Activated CD8-positive, alpha-beta memory T cell treated with anti-CD3 and anti-CD28 coated beads, Interleukin-2, amount 10 ng/mL, durations not matched to agents 7 days and 5 days (primary cell): ENCODE results near the gene HRH3. TPM values are rescaled to one million over a fixed set of nuclear protein-coding genes. Genes with fewer than 3 reads are reported as not detected.

Source experiments
- ATAC-seq: fragments of 150-1000 bp; cut with Tn5 transposase; one replicate; pipeline ENCODE4 v1.10.0; 2021; ENCODE audit warnings: moderate library complexity
- CTCF ChIA-PET: fragments of 350-600 bp; sonication (Branson Sonifier 250); formaldehyde crosslinking; loops from one replicate; lab custom pipeline; 2021; ENCODE audit warnings: antibody characterized with exemption; lab: Charles Lee
- DNase-seq: peaks from one replicate; pipeline ENCODE4 v3.0.0-alpha.2; 2020
- H3K27ac Mint-ChIP-seq: one replicate; pipeline ENCODE4 v1.8.0; 2021; ENCODE audit warnings: mild to moderate bottlenecking, mixed read lengths
- H3K27me3 Mint-ChIP-seq: one replicate; pipeline ENCODE4 v1.8.0; 2021; ENCODE audit warnings: mixed read lengths
- H3K36me3 Mint-ChIP-seq: one replicate; pipeline ENCODE4 v1.8.0; 2021; ENCODE audit warnings: mild to moderate bottlenecking, mixed read lengths
- H3K4me1 Mint-ChIP-seq: one replicate; pipeline ENCODE4 v1.8.0; 2021; ENCODE audit warnings: mixed read lengths
- H3K4me3 Mint-ChIP-seq: one replicate; pipeline ENCODE4 v1.8.0; 2021; ENCODE audit warnings: mild to moderate bottlenecking, moderate library complexity, mixed read lengths
- H3K9me3 Mint-ChIP-seq: one replicate; pipeline ENCODE4 v1.8.0; 2022; ENCODE audit warnings: low read depth, mixed read lengths
- total RNA-seq, 2 experiments: library from RNA; stranded (reverse); gene quantifications; one replicate each; pipeline ENCODE4 v1.2.3, GENCODE V29; 2021

The HRH3 gene
- total RNA-seq = not detected

GRCh38 chr20:62219992-62220665 is at the start of gene HRH3:
Gene HRH3 (minus strand): TSS chr20:62220278. CDS start chr20:62219970, 308 bp downstream.
- Mint-ChIP-seq H3K9me3 (no peaks in the 10 kb centered on the region), H3K4me3 (no peak within 1 kb of the TSS), H3K4me1 (no peaks in the 10 kb centered on the region)

GRCh38 chr20:62269871-62270270 is 49.8 kb upstream of the HRH3 start:
- no peaks in the 10 kb centered on the region for H3K9me3 Mint-ChIP-seq
- peaks cover 3% of the 10 kb centered on the region for H3K36me3 Mint-ChIP-seq
- CTCF ChIA-PET = no interaction called here
- no peak for DNase-seq
- no peak for ATAC-seq
- H3K4me1 Mint-ChIP-seq = no peaks in the 10 kb centered on the region
- no peaks in the 10 kb centered on the region for H3K27me3 Mint-ChIP-seq
- no peak overlapping the region for H3K27ac Mint-ChIP-seq
- no peak overlapping the region for H3K4me3 Mint-ChIP-seq

More at GRCh38 chr20:62219992-62220665, at the start of gene HRH3:
- CTCF ChIA-PET = no interaction called here
- peak; percentile 83 for ATAC-seq
- no peak for DNase-seq
- no peak within 1 kb of the TSS for H3K27ac Mint-ChIP-seq
- H3K27me3 Mint-ChIP-seq = peaks cover 33% of the 10 kb centered on the region
- no peaks in the 10 kb centered on the region for H3K36me3 Mint-ChIP-seq

GRCh38 chr20:62269378-62269777 is 49.3 kb upstream of the HRH3 start:
- Mint-ChIP-seq H3K4me3 (no peak overlapping the region), H3K4me1 (no peaks in the 10 kb centered on the region), H3K27me3 (no peaks in the 10 kb centered on the region), H3K27ac (no peak overlapping the region), H3K36me3 (peaks cover 7% of the 10 kb centered on the region), H3K9me3 (no peaks in the 10 kb centered on the region)
- ATAC-seq (no peak), DNase-seq (no peak)
- CTCF ChIA-PET = no interaction called here

GRCh38 chr20:62268228-62268900 is 48.3 kb upstream of the HRH3 start:
- CTCF ChIA-PET = no interaction called here
- no peak overlapping the region for H3K27ac Mint-ChIP-seq

GRCh38 chr20:62267543-62267942 is 47.5 kb upstream of the HRH3 start:
- Mint-ChIP-seq H3K27ac (no peak overlapping the region), H3K36me3 (peaks cover 7% of the 10 kb centered on the region), H3K9me3 (no peaks in the 10 kb centered on the region), H3K4me1 (no peaks in the 10 kb centered on the region), H3K4me3 (no peak overlapping the region), H3K27me3 (no peaks in the 10 kb centered on the region)
- ATAC-seq (no peak), DNase-seq (no peak)
- CTCF ChIA-PET = no interaction called here

More at GRCh38 chr20:62268228-62268900, 48.3 kb upstream of the HRH3 start:
- H3K36me3 Mint-ChIP-seq = peaks cover 7% of the 10 kb centered on the region
- ATAC-seq (no peak), DNase-seq (no peak)
- H3K4me1 Mint-ChIP-seq = no peaks in the 10 kb centered on the region
- H3K27me3 Mint-ChIP-seq = no peaks in the 10 kb centered on the region
- no peak overlapping the region for H3K4me3 Mint-ChIP-seq
- H3K9me3 Mint-ChIP-seq = no peaks in the 10 kb centered on the region

GRCh38 chr20:62266851-62267250 is 46.8 kb upstream of the HRH3 start:
- Mint-ChIP-seq H3K27me3 (no peaks in the 10 kb centered on the region), H3K4me1 (no peaks in the 10 kb centered on the region), H3K9me3 (no peaks in the 10 kb centered on the region), H3K27ac (no peak overlapping the region), H3K36me3 (peaks cover 7% of the 10 kb centered on the region), H3K4me3 (no peak overlapping the region)
- no peak for DNase-seq
- no peak for ATAC-seq
- CTCF ChIA-PET = no interaction called here

- Mint-ChIP-seq H3K9me3 (no peaks in the 10 kb centered on the region), H3K27ac (no peak overlapping the region), H3K4me3 (no peak overlapping the region), H3K27me3 (no peaks in the 10 kb centered on the region), H3K36me3 (peaks cover 9% of the 10 kb centered on the region), H3K4me1 (no peaks in the 10 kb centered on the region)
- CTCF ChIA-PET = no interaction called here
- no peak for DNase-seq
- no peak for ATAC-seq
These were observed 46.3 kb upstream of the HRH3 start for GRCh38 chr20:62266340-62266739.

GRCh38 chr20:62265365-62265764 is 45.3 kb upstream of the HRH3 start:
- CTCF ChIA-PET = no interaction called here
- Mint-ChIP-seq H3K4me1 (no peaks in the 10 kb centered on the region), H3K36me3 (peaks cover 9% of the 10 kb centered on the region)

GRCh38 chr20:62263396-62263795 is 43.3 kb upstream of the HRH3 start:
- Mint-ChIP-seq H3K9me3 (no peaks in the 10 kb centered on the region), H3K27me3 (no peaks in the 10 kb centered on the region), H3K4me3 (no peak overlapping the region), H3K36me3 (peaks cover 9% of the 10 kb centered on the region), H3K27ac (no peak overlapping the region), H3K4me1 (no peaks in the 10 kb centered on the region)
- no peak for ATAC-seq
- DNase-seq = no peak
- CTCF ChIA-PET = no interaction called here

More at GRCh38 chr20:62265365-62265764, 45.3 kb upstream of the HRH3 start:
- Mint-ChIP-seq H3K27me3 (no peaks in the 10 kb centered on the region), H3K9me3 (no peaks in the 10 kb centered on the region), H3K4me3 (no peak overlapping the region), H3K27ac (no peak overlapping the region)
- no peak for DNase-seq
- no peak for ATAC-seq

- no peaks in the 10 kb centered on the region for H3K27me3 Mint-ChIP-seq
- H3K9me3 Mint-ChIP-seq = no peaks in the 10 kb centered on the region
- no peaks in the 10 kb centered on the region for H3K4me1 Mint-ChIP-seq
- CTCF ChIA-PET = no interaction called here
- no peak overlapping the region for H3K27ac Mint-ChIP-seq
- no peak for ATAC-seq
- no peak for DNase-seq
- H3K36me3 Mint-ChIP-seq = peaks cover 9% of the 10 kb centered on the region
- no peak overlapping the region for H3K4me3 Mint-ChIP-seq
These were observed 42.0 kb upstream of the HRH3 start for GRCh38 chr20:62262064-62262463.

- DNase-seq (no peak), ATAC-seq (no peak)
- CTCF ChIA-PET = no interaction called here
- no peaks in the 10 kb centered on the region for H3K4me1 Mint-ChIP-seq
- no peaks in the 10 kb centered on the region for H3K9me3 Mint-ChIP-seq
- H3K27me3 Mint-ChIP-seq = no peaks in the 10 kb centered on the region
- H3K27ac Mint-ChIP-seq = no peak overlapping the region
- H3K36me3 Mint-ChIP-seq = peaks cover 3% of the 10 kb centered on the region
- no peak overlapping the region for H3K4me3 Mint-ChIP-seq
These were observed 39.2 kb upstream of the HRH3 start for GRCh38 chr20:62259294-62259565.

GRCh38 chr20:62258499-62259293 is 38.6 kb upstream of the HRH3 start:
- H3K27ac Mint-ChIP-seq = no peak overlapping the region
- CTCF ChIA-PET = no interaction called here
- H3K36me3 Mint-ChIP-seq = peaks cover 3% of the 10 kb centered on the region
- no peaks in the 10 kb centered on the region for H3K27me3 Mint-ChIP-seq
- ATAC-seq (no peak), DNase-seq (no peak)
- H3K9me3 Mint-ChIP-seq = no peaks in the 10 kb centered on the region
- H3K4me1 Mint-ChIP-seq = no peaks in the 10 kb centered on the region
- no peak overlapping the region for H3K4me3 Mint-ChIP-seq

GRCh38 chr20:62255976-62256375 is 35.9 kb upstream of the HRH3 start:
- ATAC-seq = no peak
- no peak for DNase-seq
- Mint-ChIP-seq H3K4me1 (peaks cover 3% of the 10 kb centered on the region), H3K4me3 (no peak overlapping the region), H3K27me3 (no peaks in the 10 kb centered on the region), H3K36me3 (peaks cover 1% of the 10 kb centered on the region), H3K9me3 (no peaks in the 10 kb centered on the region), H3K27ac (no peak overlapping the region)
- CTCF ChIA-PET = no interaction called here
